ENCODE results near the gene PIAS1.

The PIAS1 gene

DNA sequence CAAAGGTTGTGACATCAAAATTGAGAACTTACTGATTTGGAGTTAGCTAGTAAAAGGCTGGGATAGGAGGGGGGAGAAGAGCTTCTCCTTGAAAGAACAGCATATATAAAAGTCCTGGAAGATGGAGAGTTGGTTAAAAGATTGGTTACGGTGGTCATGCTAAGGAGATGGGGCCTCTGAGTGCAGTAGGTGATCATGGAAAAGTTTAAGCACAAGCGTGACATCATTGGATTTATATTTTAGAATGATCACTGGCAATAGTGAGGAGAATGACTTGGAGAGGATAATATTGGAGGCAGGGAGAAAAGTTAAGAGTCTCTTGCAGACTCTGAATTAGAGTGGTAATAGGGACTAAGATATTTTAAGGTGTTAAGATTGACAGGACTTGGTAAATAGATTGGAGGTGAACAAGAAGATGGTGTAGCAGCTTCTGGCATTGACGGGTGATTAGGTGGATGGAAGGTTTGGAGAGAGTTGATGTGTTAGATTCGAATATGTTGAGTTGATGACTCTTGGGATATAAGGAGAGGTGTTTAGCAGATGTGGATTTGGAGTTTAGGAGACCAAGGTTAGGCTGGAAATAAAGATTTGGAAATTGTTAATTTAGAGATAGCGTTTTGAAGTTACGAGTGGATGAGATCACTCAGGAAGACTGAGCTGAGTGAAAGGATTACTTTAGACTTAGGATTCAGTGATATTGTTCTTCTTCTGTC, 19.6 kb downstream of the PIAS1 start:
- DNase-seq = no peak

DNA sequence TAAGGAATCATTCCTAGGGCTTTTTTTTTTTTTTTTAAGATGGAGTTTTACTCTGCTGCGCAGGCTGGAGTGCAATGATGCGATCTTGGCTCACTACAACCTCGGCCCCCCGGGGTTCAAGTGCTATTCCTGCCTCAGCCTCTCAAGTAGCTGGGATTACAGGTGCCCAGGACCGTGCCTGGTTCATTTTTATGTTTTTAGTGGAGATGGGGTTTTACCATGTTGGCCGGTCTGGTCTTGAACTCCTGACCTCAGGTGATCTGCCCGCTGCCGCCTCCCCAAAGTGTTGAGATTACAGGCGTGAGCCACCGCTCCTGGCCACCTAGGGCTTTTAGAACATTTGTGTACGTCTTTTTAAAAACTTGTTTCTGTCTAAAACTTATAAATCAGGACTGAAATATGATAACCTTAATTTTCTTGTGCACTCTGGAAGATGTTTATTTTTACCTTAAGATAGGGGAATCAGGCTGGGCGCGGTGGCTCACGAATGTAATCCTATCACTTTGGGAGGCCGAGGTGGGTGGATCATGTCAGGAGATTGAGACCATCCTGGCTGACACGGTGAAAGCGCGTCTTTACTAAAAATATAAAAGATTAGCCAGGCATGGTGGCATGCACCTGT, 21.8 kb downstream of the PIAS1 start:
- no peak for DNase-seq

DNA sequence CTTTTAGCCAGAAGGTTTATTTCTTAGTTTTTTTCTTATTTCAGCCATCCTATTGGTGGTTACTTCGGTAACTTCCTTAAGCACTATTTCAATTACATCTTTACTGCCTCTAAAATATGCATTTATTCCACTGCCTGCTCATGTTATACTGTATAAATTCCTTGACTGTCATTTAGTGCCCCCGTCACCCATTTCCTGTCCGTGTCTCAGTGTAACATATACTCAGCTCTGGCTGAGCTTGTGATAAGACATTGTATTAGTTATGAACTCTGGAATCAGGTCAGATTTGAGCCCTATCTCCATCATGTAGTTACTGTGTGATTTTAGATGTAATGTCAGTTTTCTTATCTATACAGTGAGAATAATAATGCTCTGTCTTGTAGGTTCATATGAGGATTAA, 24.2 kb downstream of the PIAS1 start:
- no peak for DNase-seq

- no peak for DNase-seq
Observed at GRCh38 chr15:68080334-68080733, 26.2 kb downstream of the PIAS1 start.

- peak; percentile 48 for DNase-seq
Observed at GRCh38 chr15:68080783-68081182, 26.7 kb downstream of the PIAS1 start.

DNA sequence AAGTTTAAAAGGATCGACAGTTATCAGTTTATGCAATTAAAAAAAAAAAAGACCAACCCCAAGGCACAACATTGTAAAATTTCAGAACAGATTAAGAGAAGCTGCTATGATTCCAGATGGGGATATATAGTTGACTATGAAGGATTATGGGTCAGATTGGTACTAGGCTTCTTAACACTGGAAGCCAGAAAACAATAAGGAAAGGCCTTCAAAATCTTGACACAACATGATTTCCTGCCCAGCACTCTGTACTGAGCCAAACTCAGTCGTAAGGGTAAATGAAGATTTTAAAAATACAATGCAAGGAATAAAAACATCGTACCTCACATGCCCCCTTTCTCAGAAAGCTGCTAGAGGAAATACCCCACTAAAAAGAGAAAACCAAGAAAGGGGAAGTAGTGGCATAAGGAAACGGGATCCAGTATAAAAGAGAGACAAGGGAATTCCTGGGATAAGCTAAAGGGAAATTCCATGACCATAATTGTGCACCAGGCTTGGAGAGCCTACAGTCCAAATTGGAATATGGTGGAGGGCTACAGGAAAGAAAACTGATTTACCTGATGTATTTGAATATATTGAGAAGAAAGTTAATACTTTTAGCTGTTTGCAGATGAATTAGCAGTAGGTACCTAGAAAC, 27.9 kb downstream of the PIAS1 start:
- no peak for DNase-seq

DNA sequence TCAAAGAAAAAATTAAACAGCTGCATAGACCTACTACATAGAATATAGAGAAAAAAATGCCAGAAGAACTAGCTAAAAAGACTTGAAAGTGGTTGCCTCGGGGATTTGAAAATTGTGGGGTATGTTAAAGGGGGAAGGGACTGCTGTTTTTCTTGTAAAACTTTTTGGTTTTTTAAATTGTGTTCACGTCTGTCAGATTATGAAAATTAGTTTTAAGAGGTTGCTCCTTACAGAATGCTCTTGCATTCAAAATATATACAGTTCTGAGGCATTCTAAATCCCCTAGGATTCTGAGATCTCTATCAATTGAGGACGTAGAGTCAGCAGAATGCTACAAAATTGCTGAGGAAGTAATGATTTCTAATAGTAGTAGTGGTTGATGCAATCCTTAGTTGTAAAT, 28.6 kb downstream of the PIAS1 start:
- DNase-seq = no peak

DNA sequence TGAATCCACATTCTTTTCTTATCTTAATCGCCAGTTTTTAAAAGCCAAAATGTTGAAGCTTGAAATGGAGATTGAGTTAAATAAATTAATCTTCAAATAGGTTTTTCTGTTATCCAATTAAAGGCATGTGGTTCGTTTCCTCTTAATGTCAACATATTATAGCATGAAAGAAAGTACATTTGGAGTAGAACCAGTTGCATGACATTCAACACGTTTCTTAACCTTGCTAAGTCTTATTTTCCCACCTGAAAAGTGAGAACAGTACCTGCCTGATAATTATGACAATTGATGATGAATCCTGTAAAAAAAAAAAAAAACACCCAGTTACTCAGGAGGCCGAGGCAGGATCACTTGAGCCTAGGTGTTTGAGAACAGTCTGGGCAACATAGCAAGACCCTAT, 29.3 kb downstream of the PIAS1 start:
- no peak for DNase-seq

- DNase-seq = no peak
Observed at GRCh38 chr15:68085052-68085451, 30.9 kb downstream of the PIAS1 start.

GRCh38 chr15:68091743-68092142, 37.6 kb downstream of the PIAS1 start:
- no peak for DNase-seq

DNA sequence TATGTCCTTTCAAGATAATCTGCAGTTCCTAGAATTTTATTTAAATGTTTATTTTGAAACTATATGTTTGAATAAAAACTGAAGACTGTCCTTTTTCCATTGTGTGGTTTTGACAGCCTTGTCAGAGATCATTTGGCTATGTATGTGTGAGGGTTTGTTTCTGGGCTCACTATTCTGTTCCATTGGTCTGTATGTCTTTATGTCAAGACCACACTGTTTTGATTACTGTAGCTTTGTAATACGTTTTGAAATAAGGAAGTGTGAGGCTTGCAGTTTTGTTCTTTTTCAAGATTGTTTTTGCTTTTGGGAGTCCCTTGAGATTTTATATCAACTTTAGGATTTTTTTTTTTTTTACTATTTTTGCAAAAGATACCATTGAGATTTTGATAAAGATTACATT, 42.0 kb downstream of the PIAS1 start:
- no peak for DNase-seq

DNA sequence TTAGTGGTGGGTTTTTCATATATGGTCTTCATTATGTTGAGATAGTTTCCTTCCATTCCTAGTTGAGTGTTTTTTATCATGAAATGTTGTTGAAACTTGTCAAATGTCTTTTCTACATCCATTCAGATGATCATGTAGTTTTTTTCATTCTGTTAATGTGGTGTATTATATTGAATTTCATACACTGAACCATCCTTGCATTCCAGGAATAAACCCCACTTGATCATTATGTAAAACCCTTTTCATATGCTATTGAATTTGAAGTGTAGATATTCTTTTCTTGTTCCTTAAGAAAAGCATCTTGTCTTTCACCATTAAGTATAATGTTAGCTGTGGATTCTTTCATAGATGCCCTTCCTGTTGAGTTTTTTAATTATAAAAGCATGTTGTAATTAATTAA, 42.9 kb downstream of the PIAS1 start:
- no peak for DNase-seq

DNA sequence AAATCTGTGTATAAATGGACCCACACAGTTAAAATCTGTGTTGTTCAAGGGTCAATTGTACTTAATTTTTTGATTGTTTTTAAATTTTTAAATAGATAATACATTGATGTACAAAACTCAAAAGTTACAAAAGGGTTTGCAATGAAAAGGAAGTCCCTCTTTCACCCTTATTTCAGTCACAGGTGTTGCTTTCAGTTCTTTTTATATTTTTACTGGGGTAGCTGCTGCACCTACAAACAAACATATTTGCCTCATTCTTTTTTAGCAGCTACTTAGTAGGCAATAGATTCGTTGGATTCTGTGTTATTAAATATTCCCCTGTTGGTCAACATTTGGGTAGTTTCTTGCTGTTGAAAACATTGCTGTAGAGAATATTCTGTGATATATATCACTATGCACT, 44.4 kb downstream of the PIAS1 start:
- no peak for DNase-seq

- no peak for DNase-seq
Observed at GRCh38 chr15:68100194-68100593, 46.1 kb downstream of the PIAS1 start.

DNA sequence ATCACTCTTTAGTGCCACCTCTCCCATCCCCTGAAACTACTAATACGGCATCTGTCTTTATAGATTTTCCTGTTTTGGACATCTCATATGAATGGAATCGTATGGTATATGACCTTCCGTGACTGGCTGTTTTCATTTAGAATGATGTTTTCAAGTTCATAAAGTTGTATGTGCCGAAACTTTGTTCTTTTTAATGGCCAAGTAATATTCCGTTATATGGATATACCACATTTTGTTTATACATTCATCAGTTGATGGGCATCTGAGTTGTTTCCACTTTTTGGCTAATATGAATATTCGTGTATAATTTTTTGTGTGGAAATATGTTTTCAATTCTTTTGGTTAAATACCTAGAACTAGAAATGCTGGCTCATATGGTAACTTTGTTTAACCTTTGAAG, 49.5 kb downstream of the PIAS1 start:
- no peak for DNase-seq

GRCh38 chr15:68106656-68107055, 52.5 kb downstream of the PIAS1 start:
- no peak for DNase-seq

DNA sequence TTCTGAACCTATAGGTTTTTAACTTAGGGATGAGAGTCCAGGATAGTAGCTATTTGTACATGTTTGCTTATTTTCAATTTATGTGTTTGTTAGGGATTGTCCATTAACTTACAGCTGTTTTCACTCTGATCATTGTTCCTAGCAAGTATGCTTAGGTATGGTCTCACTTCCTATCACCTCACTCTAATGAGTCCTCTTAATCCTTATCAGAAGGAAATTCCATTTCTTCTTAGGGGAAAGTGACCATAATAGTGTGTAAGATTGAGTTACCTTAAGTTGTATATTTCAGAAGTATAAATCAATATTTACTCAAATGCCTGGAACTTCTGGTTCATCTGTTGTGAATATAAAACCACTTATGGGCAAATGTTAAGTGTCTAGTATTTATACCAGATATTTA, 53.0 kb downstream of the PIAS1 start:
- DNase-seq = no peak

GRCh38 chr15:68112706-68113105, 58.6 kb downstream of the PIAS1 start:
- DNase-seq = no peak

- DNase-seq = no peak
Observed at GRCh38 chr15:68113273-68113672, 59.2 kb downstream of the PIAS1 start.

DNA sequence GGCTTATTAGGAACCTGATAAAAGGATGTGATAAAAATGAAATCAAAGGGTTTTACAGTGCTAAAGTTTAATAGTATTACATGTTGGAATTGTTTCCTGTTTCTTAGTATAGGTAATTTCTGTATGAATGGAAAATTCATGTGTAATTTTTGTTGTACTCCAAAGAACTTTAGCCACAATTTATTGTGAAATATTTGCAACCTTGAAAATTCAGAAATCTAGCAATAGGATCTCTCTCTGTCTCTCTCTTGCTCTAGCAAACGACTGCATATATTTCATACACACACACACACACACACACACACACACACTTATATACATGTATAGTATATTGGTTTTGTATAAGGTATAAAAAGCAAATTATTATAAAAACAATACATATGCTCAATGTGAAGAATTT, 59.6 kb downstream of the PIAS1 start:
- DNase-seq = no peak

GRCh38 chr15:68114356-68114755, 60.2 kb downstream of the PIAS1 start:
- DNase-seq = no peak

DNA sequence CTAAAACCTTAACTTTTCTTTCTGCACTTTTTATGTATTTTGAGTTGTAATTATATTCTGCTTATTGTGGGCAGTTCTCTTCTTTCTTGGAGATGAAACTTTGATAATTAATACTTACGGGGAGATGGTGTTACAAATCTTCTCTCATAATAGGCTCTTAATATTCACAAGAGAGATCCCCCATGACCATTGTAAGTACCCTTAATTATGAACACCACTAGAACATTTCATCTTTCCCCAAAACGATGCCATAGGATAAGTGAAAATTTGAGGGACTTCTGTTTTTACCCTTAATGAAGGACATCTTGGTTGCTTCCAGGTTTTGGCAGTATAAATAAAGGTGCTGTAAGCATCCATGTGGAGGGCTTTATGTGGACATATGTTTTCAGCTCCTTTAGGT, 60.7 kb downstream of the PIAS1 start:
- no peak for DNase-seq

- no peak for DNase-seq
Observed at GRCh38 chr15:68124700-68125099, 70.6 kb downstream of the PIAS1 start.

GRCh38 chr15:68126396-68126795, 72.3 kb downstream of the PIAS1 start:
- DNase-seq = no peak

- DNase-seq = no peak
Observed at GRCh38 chr15:68129072-68129471, 75.0 kb downstream of the PIAS1 start.

Data from NCI-H748 treated with DMSO at 0.1 percent for 48 hours (cell line).